Renal cortical epithelial cell (primary cell): ENCODE data around the gene FOXO1. TPM values are rescaled to one million over a fixed set of nuclear protein-coding genes. Genes with fewer than 3 reads are reported as not detected.
"Not testable (repeated sequence)": the region's sequence is repeated elsewhere in the genome, so short reads cannot be mapped to it uniquely, and the experiment has no call there.

ENCODE experiments used
- DNase-seq: peaks from one replicate; pipeline ENCODE4 v3.0.0-alpha.2; 2011; ENCODE audit warnings: low read depth
- total RNA-seq: library from RNA; depleted of rRNA; stranded (reverse); fragments of >200 nt; gene quantifications from 2 replicates; pipeline ENCODE4 v1.2.3, GENCODE V29; 2014

FOXO1 gene
- total RNA-seq, 1 donor from 2014 or later: 28.7 TPM

DNA sequence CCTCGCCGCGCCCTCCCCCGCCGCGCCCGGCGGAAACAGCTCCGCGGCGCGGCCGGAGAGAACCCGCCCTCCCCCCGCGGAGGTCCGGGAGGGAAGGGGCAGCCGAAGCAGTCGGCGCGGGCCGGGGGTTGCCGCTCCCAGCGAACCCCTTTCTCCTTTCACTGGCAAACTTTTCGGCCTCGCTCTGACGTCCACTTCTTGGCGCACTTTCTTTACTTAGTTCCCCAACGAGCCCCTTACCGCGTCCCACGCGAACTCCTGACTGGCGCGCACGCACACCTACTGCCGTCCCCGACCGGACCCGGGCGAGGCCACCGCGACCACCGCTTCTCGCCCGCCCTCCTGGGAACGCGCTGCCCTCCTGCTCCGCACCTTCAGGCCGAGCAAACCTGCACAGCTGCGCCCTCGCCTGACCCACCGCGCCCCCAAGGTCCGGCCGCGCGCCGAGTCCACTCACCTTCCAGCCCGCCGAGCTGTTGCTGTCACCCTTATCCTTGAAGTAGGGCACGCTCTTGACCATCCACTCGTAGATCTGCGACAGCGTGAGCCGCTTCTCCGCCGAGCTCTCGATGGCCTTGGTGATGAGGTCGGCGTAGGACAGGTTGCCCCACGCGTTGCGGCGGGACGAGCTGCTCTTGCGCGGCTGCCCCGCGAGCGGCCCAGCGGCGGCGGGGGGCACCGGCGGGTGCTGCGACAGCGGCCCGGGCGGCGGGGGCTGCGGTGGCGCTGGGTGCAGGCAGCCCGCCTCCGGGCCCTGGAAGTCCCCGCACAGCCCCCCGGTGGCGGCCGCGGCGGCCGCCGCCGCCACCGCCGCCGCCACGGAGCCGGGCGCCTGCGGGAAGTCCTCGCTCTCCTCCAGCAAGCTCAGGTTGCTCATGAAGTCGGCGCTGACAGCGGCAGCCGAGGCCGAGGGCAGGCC lies 1.1 kb downstream of the FOXO1 start:
- no peak for DNase-seq

DNA sequence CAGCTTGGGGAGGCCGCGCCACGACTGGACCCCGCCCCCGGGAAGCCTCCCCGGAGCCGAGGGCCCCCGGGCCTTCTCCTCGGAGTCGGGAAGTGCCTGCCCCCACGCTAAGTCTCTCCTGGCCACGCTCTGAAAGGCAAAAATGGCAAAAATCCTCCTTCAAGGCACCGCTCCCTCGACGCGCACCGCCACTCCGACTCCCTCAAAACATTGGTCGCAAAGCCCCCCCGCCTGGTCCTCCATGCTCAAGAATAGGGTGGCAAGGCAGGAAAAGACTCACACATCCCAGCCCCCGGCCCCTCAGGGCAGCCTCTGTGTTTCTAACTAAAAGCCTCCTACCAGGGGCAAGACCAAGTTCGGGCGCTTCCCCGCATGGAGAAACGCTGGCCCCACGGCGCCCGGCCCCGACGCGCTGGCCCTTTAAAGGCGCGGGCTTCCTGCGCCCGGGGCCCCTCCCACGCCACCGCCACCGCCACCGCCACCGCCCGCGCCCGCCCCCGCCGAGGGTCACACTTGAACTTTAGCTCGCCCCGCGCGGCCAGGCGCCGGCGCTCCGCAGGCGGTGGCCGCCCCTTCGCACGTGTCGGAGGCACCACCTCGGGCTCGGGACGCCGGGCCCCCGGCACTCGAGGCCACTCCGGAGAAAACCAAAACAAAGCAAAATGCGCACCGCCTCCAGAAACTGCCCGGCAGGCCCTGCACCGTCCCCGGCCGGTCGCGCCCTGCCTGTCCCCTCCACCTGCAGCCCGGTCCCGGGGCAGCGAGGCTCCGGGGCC lies 1.9 kb downstream of the FOXO1 start:
- no peak for DNase-seq

DNA sequence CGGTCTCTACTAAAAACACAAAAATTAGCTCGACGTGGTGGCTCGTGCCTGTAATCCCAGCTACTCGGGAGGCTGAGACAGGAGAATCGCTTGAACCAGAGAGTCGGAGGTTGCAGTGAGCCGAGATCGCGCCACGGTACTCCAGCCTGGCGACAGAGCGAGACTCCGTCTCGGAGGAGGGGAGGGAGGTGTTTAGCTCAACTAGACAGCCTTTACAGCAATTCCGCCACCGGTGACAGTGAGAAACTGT lies 2.4 kb downstream of the FOXO1 start:
- DNase-seq: not testable (repeated sequence)

- no peak for DNase-seq
Measured at GRCh38 chr13:40662866-40663265, 3.6 kb downstream of the FOXO1 start.

DNA sequence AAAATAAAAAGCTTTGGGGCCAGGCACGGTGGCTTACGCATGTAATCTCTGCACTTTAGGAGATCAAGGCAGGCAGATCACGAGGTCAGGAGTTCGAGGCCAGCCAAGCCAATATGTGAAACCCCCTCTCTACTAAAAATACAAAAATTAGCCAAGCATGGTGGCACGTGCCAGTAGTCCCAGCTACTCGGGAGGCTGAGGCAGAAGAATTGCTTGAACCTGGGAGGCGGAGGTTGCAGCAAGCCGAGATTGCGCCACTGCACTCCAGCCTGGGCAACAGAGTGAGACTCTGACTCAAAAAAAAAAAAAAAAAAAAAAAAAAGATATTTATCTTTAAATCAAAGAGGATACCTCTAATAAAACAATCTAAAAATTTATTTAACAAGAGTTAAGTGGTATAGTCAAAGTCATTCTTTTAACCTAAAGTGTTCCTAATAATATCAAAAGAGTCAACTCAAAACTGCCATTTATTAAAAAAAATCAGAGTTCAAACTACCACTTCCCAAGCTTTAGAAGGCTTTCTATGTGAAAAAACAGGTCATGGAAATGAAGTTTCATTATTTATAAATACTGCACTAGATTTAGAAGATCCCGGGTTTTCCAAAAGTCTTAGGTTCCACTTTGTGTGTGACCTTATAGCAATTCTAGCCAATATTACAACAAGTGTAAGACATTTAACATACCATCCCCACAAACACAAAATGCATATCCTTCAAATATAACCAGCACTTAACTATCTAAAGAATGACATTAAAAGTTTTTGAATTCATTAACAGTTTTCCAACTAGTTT lies 4.4 kb downstream of the FOXO1 start:
- DNase-seq: no peak

DNA sequence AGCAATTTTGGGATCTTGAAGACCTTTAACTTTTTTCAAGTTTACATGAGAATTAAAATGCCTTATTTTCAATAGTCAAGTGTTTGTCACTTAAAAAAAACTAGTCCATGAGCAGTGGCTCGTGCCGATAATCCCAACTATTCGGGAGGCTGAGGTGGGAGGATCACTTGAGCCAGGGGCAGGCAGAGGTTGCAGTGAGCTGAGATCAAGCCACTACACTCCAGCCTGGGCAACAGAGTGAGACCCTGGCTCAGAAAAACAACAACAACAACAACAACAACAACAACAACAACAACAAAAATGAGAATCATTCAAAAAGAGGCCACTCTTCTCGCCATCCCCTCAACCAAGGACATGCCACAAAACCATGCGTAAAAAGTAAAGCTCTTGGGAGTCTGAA lies 5.7 kb downstream of the FOXO1 start:
- DNase-seq: no peak

DNA sequence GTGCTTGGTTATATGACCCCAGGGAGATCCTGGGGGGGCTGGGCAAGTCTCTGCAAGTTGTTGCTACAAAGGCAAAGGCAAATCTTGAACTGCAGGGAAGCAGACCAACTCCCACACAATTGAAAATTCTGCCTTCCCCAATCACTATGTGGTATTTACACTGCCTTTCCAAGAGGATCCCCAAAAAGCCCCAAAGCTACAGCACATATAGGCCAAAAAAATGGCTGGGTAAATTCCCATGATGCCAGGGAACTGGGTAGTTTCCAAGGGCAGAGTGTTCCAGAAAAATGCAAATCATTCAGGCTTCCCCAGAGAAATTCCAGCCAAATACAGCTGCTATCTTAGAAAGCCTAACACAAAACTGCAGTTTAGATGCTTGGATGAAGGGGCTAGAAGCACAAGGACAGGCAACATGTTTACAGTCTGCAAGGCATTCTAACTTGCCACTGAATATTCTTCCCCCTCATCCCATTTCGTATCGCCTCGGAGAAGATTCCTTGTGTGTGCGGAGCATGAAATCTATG lies 6.2 kb downstream of the FOXO1 start:
- no peak for DNase-seq

- DNase-seq: no peak
Measured at GRCh38 chr13:40657951-40658350, 8.5 kb downstream of the FOXO1 start.

GRCh38 chr13:40657307-40657706 lies 9.1 kb downstream of the FOXO1 start:
- no peak for DNase-seq

DNA sequence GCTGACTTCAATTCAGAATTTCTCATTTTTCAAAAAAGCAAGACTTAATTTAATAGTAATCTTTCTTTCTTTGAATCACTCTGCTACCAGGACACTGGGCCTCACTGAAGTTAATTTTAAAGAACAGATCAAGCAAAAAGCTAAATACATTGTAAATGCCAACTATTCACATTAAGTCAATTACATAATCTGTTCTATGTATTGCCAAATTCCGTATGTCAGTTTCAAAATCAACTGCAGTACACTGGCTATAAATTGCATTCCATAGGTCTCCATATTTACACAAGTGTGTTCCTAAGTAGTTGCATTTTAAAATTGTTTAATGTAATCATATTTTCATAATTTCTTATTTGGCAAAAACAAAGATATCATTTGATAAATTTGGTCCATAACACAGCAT lies 10.1 kb downstream of the FOXO1 start:
- DNase-seq: no peak

DNA sequence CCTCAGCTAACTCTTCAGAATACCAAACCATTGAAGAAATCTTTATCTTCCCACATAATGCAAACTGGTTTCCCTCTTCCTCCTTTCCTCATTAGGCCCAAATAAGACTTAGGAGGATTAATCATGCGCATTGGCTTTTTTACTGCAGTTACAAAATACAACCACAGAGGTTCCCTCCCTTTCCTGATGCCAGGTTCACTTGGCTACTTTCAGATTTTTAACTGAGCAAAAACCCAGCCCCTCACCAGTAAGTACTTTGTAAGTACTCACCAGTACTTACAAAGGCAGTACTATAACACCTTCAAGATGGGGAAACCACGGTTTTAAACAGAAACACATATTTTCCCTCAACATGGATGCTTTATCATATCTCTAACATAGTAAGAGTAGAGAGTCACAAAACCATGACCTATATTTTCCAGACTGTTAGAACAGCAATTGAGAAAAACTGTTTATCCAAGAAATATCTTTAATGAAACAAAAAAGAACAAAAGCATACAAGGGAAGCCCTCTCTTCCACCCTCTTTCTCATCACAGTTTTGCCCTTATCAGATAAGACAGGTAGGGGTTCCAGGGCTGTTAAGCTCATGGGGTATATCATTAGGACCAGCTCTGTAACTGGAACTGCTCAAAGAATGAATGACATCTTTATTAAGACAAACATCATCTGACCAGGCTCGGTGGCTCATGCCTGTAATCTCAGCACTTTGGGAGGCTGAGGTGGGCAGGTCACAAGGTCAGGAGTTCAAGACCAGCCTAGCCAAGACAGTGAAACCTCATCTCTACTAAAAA lies 12.7 kb downstream of the FOXO1 start:
- DNase-seq: no peak

- DNase-seq: no peak
Measured at GRCh38 chr13:40652588-40652940, 13.9 kb downstream of the FOXO1 start.

DNA sequence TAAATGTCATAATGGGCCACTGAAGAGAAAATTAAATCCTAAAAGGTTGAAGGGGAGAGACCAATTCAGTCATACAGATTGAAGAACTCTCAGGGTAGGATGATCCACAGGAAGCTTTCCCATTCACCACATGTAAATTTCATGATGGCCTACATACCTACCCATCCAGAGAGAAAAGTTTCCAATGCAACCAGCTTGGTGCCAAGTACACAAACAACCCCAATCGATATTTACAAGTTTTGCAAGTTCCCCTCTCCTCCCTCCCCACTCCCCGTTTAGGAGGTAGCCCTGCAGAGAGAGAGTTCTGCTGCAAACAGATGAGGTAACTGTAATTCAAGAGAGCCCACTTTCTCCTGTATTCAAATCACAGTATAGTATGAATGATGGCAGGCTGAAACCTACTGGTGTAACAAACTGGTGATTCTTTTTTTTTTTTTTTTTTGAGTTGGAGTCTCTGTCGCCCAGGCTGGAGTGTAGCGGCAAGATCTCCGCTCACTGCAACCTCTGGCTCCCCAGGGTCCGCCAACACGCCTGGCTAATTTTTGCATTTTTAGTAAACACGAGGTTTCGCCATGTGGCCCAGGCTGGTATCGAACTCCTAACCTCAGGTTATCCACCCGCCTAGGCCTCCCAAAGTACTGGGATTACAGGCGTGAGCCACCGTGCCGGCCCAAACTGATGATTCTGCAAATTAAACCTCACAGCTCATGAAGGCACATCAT lies 14.4 kb downstream of the FOXO1 start:
- no peak for DNase-seq

DNA sequence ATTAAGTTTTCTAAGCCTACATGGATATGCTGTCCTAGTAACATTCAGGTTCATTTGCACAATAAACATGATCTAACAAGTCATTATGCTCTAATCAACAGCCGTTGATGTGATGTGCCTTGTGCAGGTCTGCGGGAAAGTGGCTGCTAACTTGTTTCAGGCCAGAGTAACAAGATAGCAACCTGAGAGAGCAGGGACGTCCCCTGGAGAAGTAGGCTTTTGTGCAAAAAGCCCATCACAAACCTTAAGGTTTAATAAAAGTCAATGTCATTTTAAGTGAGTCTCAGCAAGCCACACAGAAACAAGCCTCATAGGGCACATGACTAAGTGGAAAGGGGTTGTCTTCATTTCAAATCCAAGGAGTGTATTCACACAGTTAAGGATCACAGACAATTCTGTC lies 17.6 kb downstream of the FOXO1 start:
- no peak for DNase-seq

GRCh38 chr13:40648040-40648439 lies 18.4 kb downstream of the FOXO1 start:
- DNase-seq: no peak

GRCh38 chr13:40644838-40645604 lies 21.4 kb downstream of the FOXO1 start:
- no peak for DNase-seq

DNA sequence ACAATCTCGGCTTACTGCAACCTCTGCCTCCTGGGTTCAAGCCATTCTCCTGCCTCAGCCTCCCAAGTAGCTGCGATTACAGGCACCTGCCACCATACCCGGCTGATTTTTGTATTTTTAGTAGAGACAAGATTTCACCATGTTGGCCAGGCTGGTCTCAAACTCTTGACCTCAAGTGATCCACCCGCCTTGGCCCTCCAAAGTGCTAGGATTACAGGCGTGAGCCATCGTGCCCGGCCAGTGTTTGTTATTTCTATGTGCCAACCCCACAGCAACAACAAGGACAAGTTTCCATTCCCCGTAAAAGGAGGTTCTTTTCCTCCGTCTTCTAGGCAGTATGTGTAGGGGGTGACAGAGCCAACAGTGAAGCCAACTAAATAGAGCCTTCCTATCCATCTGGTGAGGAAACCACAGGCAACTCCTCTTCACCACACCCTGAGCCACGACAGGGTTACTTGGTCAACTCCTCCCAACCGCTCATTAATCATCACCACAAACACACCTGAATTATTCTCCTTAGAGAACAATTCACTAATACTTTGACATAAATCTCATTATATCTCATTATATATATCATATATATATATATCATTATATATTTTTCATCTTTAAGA lies 25.5 kb downstream of the FOXO1 start:
- DNase-seq: no peak

DNA sequence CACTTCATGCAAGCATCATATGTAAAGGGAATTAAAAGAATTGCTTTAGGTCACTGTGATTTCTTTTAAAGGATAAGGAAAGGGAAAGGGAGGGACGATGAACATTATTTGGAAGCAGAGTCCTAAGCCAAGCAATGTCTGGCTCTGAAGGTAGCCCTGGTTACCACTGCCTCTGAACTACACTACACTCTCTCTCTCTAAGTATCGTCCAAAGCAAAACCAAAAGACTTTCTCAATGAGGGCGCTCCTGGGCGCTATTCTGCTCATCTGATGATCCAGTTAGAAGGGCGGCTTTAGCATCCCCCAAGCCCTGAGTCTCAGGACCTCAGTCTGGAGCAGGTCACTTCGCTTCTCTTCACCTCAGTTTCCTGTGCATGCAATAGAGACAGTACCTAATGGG lies 26.2 kb downstream of the FOXO1 start:
- no peak for DNase-seq

DNA sequence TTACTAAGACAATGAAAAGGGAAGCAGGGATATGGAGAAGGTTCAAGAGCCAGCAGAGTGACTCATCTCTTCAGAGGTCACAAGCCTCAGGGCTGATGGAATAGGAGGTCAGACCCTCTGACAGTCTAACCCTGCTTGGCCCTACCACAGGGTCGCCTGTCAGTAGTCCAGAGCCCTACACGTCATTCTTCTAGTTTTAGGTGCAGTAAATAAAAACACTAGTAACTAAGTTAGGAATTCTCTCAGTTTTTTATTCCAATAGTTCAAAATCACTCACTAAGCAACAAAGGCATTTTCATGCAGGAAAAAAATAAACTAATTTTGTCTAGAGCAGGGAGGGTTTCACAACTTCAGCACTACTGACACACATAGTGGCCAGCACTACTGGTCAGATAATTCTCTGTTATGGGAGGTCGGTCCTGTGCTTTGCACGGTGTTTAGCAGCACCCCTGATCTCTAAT lies 27.2 kb downstream of the FOXO1 start:
- peak; percentile 86 for DNase-seq

GRCh38 chr13:40637643-40638042 lies 28.8 kb downstream of the FOXO1 start:
- DNase-seq: no peak
